ENCODE measurements around the gene KATNB1.

GRCh38 chr16:57775661-57776469, 40.3 kb downstream of the KATNB1 start:
- TF ChIP-seq, protein P1, sequence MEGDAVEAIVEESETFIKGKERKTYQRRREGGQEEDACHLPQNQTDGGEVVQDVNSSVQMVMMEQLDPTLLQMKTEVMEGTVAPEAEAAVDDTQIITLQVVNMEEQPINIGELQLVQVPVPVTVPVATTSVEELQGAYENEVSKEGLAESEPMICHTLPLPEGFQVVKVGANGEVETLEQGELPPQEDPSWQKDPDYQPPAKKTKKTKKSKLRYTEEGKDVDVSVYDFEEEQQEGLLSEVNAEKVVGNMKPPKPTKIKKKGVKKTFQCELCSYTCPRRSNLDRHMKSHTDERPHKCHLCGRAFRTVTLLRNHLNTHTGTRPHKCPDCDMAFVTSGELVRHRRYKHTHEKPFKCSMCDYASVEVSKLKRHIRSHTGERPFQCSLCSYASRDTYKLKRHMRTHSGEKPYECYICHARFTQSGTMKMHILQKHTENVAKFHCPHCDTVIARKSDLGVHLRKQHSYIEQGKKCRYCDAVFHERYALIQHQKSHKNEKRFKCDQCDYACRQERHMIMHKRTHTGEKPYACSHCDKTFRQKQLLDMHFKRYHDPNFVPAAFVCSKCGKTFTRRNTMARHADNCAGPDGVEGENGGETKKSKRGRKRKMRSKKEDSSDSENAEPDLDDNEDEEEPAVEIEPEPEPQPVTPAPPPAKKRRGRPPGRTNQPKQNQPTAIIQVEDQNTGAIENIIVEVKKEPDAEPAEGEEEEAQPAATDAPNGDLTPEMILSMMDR (conservative IDR thresholded peaks at IDR 0.05; ENCODE audit: low read depth, low read length): peak; percentile 37; the same call in 1 of the 2 replicates
- TF ChIP-seq EZH2 (IDR thresholded peaks at IDR 0.05; ENCODE audit: low read length, unreplicated experiment): no peak
- no peak for TF ChIP-seq EZH2phosphoT487 (IDR thresholded peaks at IDR 0.05; ENCODE audit: borderline replicate concordance, low read length)
